K562 (cell line): ENCODE data around the gene YPEL2. TPM values are rescaled to one million over a fixed set of nuclear protein-coding genes. Genes with fewer than 3 reads are reported as not detected.

Experiments
- ATAC-seq: fragments of 200-7000 bp; cut with Tn5 transposase; 3 replicates; pipeline ENCODE4 v1.9.1; 2020; ENCODE audit warnings: moderate library complexity
- BruUV-seq: library from RNA; stranded (reverse); fragments of 400-500 nt; replicated peaks from 2 replicates; lab custom pipeline; 2021; lab: Mats Ljungman, UMichigan
- CTCF ChIA-PET: fragments of 300-600 bp; formaldehyde crosslinking; extraction: SDS; loops from one replicate; lab custom pipeline; 2021; ENCODE audit warnings: low intra/inter-chr PET ratio; lab: Yijun Ruan, JAX
- POLR2A ChIA-PET: fragments of 300-600, 350-650 bp; sonication (Branson Sonifier 250); formaldehyde crosslinking; extraction: SDS; loops from one replicate; lab custom pipeline; 2021; ENCODE audit warnings: antibody characterized with exemption, inconsistent platforms; lab: Yijun Ruan, JAX
- DNase-seq, 4 experiments: peaks; one replicate each; pipeline versions ENCODE4 v3.0.0 to v3.0.0-alpha.2; 2011 to 2018; ENCODE audit warnings: low spot score in 3 of 4, mixed read lengths in 3 of 4; ENCODE audit errors: extremely low read depth in 1 of 4
- FAIRE-seq: peaks from 2 replicates; lab custom pipeline; 2011; peaks lifted over from hg19 to GRCh38; lab: Jason Lieb, UNC
- H2AFZ ChIP-seq: 2 replicates; pipeline ENCODE4 v1.6.0; 2011; ENCODE audit warnings: low read depth, low read length, control low read depth, inconsistent platforms
- H3K27ac ChIP-seq: fragments of 200-600 bp; 3 replicates; pipeline ENCODE4 v1.8.0; 2011; ENCODE audit warnings: low read depth, mild to moderate bottlenecking, control low read depth, inconsistent platforms, low read length, moderate library complexity, mixed read lengths; ENCODE audit errors: extremely low read depth
- H3K27me3 ChIP-seq, 2 experiments: fragments of 300-600 bp in 1 of 2; 2 replicates in 1 of 2; 3 replicates in 1 of 2; pipeline versions ENCODE4 v1.6.0 to v1.8.0; 2011; ENCODE audit warnings: inconsistent platforms in 2 of 2, low read length in 2 of 2, mild to moderate bottlenecking in 1 of 2, mixed read lengths in 1 of 2, moderate library complexity in 1 of 2; ENCODE audit not compliant: control insufficient read depth in 2 of 2, insufficient read depth in 2 of 2
- H3K36me3 ChIP-seq: fragments of 300-600 bp; 3 replicates; pipeline ENCODE4 v1.8.0; 2011; ENCODE audit warnings: mild to moderate bottlenecking, low read length, inconsistent platforms; ENCODE audit not compliant: control insufficient read depth, insufficient read depth
- H3K4me1 ChIP-seq, 2 experiments: fragments of 200-600 bp in 1 of 2; replicated peaks in 1 of 2; 2 replicates in 1 of 2; 3 replicates in 1 of 2; pipeline versions ENCODE4 v1.5.1 to v1.8.0; 2011; ENCODE audit warnings: inconsistent platforms in 2 of 2, low read length in 2 of 2, mild to moderate bottlenecking in 1 of 2, mixed read lengths in 1 of 2, moderate library complexity in 1 of 2; ENCODE audit not compliant: control insufficient read depth in 2 of 2, insufficient read depth in 2 of 2
- H3K4me2 ChIP-seq: 2 replicates; pipeline ENCODE4 v1.6.1; 2011; ENCODE audit warnings: low read length, control low read depth, inconsistent platforms, mixed read lengths; ENCODE audit not compliant: insufficient read depth
- H3K4me3 ChIP-seq: fragments of 200-600 bp; sonication (generic), shearing (Covaris generic); 2 replicates; pipeline ENCODE4 v1.5.1; 2016; ENCODE audit warnings: control low read depth, inconsistent platforms
- H3K79me2 ChIP-seq: fragments of 200-600 bp; 3 replicates; pipeline ENCODE4 v1.8.0; 2011; ENCODE audit warnings: low read length, inconsistent platforms; ENCODE audit not compliant: control insufficient read depth, insufficient read depth
- H3K9ac ChIP-seq, 2 experiments: 2 replicates each; pipeline versions ENCODE4 v1.6.0 to v1.6.1; 2011; ENCODE audit warnings: low read depth in 2 of 2, low read length in 2 of 2, control low read depth in 1 of 2, inconsistent platforms in 1 of 2, mild to moderate bottlenecking in 1 of 2, mixed read lengths in 1 of 2; ENCODE audit not compliant: insufficient read depth in 1 of 2
- H3K9me1 ChIP-seq: one replicate; pipeline ENCODE4 v1.6.0; 2011; ENCODE audit warnings: inconsistent platforms, mild to moderate bottlenecking, low read length, moderate library complexity; ENCODE audit not compliant: control insufficient read depth, insufficient read depth
- H3K9me3 ChIP-seq: replicated peaks from 2 replicates; pipeline ENCODE4 v1.5.1; 2011; ENCODE audit warnings: low read depth, low read length, inconsistent platforms; ENCODE audit not compliant: control insufficient read depth, insufficient read depth
- H4K20me1 ChIP-seq: replicated peaks from 2 replicates; pipeline ENCODE4 v1.6.1; 2011; ENCODE audit warnings: low read length, inconsistent platforms, mixed read lengths; ENCODE audit not compliant: control insufficient read depth, insufficient read depth
- BDP1 ChIP-seq: IDR thresholded peaks from 3 replicates; pipeline ENCODE4 v1.6.1; 2011; ENCODE audit not compliant: insufficient read length, insufficient read depth
- GABPA ChIP-seq: fragments of 200-800 bp; sonication (Bioruptor generic); conservative IDR thresholded peaks from 2 replicates; pipeline ENCODE4 v1.6.1; 2016; ENCODE audit warnings: low read depth, missing genetic modification characterization, missing compliant biosample characterization
- HDAC8 ChIP-seq: fragments of 450-650 bp; IDR thresholded peaks from 2 replicates; pipeline ENCODE4 v1.6.1; 2016; ENCODE audit warnings: mild to moderate bottlenecking, missing genetic modification characterization, moderate library complexity, missing compliant biosample characterization
- NCOR1 ChIP-seq: fragments of 450-650 bp; IDR thresholded peaks from 2 replicates; pipeline ENCODE4 v1.6.1; 2016; ENCODE audit warnings: mild to moderate bottlenecking, moderate library complexity
- NFIX ChIP-seq: fragments of 250-450 bp; sonication (Bioruptor Pico); IDR thresholded peaks from 2 replicates; pipeline ENCODE4 v1.4.0; 2020; ENCODE audit warnings: low read depth, mild to moderate bottlenecking, moderate library complexity
- SIN3B ChIP-seq: fragments of 450-650 bp; IDR thresholded peaks from 2 replicates; pipeline ENCODE4 v1.6.1; 2017; ENCODE audit warnings: low read depth, mild to moderate bottlenecking, moderate library complexity
- TEAD1 ChIP-seq, 2 experiments: fragments of 450-650 bp in 1 of 2; sonication (generic) in 1 of 2; formaldehyde crosslinking; IDR thresholded peaks; 2 replicates each; pipeline versions ENCODE4 v1.4.0 to v1.8.0; 2020 to 2022; ENCODE audit warnings: mild to moderate bottlenecking in 2 of 2, missing genetic modification reagents in 1 of 2
- TSC22D4 ChIP-seq: fragments of 450-650 bp; IDR thresholded peaks from 2 replicates; pipeline ENCODE4 v1.6.1; 2016; ENCODE audit warnings: missing genetic modification characterization, missing biosample characterization, control low read depth
- ZC3H8 ChIP-seq: fragments of 450-650 bp; IDR thresholded peaks from 2 replicates; pipeline ENCODE4 v1.6.1; 2017
- ZNF311 ChIP-seq: fragments of 250-450 bp; sonication (Bioruptor Pico); IDR thresholded peaks from 2 replicates; pipeline ENCODE4 v1.4.0; 2020; ENCODE audit warnings: mild to moderate bottlenecking, moderate library complexity
- ZNF316 ChIP-seq: fragments of 450-650 bp; IDR thresholded peaks from 2 replicates; pipeline ENCODE4 v1.6.1; 2016
- ZNF436 ChIP-seq: fragments of 250-450, 450-650 bp; sonication (Bioruptor Pico); formaldehyde crosslinking; IDR thresholded peaks from 2 replicates; pipeline ENCODE4 v1.7.0; 2020; ENCODE audit warnings: mild to moderate bottlenecking
- WGBS: fragments of 100-300 bp; shearing (Covaris generic); methylation state at CpG from one replicate; pipeline ENCODE4 v1.1.6; 2016; ENCODE audit warnings: low coverage, mixed read lengths; ENCODE audit not compliant: insufficient coverage; ENCODE audit errors: missing lambda C conversion rate; 5-methylcytosine and 5-hydroxymethylcytosine counted together
- in situ Hi-C: fragments of 300-500 bp; cut with MboI; formaldehyde crosslinking; loops from 4 replicates; pipeline ENCODE4 v1.15.0; 2018; ENCODE audit warnings: inconsistent platforms, mixed read lengths
- intact Hi-C: fragments of 100-400 bp; cut with micrococcal nuclease; formaldehyde crosslinking; loops from 2 replicates; pipeline ENCODE4 v1.14.2; 2022
- polyA plus RNA-seq, 8 experiments: library from polyadenylated mRNA; depleted of rRNA in 4 of 8; stranded (reverse) in 5 of 8; unstranded in 3 of 8; fragments of >200 nt; fragmentation: Nextera tagmentation in 2 of 8; fragmentation: Illumina TruSeq in 1 of 8; extraction: Ambion mirVana in 2 of 8; extraction: Trizol in 1 of 8; gene quantifications; 2 replicates each; pipeline versions ENCODE4 v1.2.1 to v1.2.3, GENCODE V29; 2011 to 2014; ENCODE audit warnings: inconsistent platforms in 1 of 8, missing spikeins in 1 of 8
- total RNA-seq, 7 experiments: library from RNA; depleted of rRNA in 6 of 7; stranded (reverse); fragments of >200 nt in 6 of 7; fragmentation: Illumina TruSeq in 2 of 7; extraction: Trizol in 2 of 7; gene quantifications; 2 replicates each; pipeline versions ENCODE4 v1.2.1 to v1.2.3, GENCODE V29; 2011 to 2021; ENCODE audit warnings: low replicate concordance in 1 of 7
- TF ChIP-seq, protein P1 (sequence below): IDR thresholded peaks from 3 replicates; pipeline ENCODE4 v1.6.1; 2011; ENCODE audit warnings: borderline replicate concordance, mild to moderate bottlenecking, moderate library complexity; ENCODE audit not compliant: insufficient read length; ENCODE audit errors: extremely low read depth
- TF ChIP-seq, protein P2 (sequence below): fragments of 250-450 bp; sonication (Bioruptor Pico); IDR thresholded peaks from 2 replicates; pipeline ENCODE4 v1.9.0; 2021; ENCODE audit warnings: mild to moderate bottlenecking, inconsistent platforms
- TF ChIP-seq, protein P3 (sequence below): fragments of 250-450 bp; sonication (Bioruptor Pico); IDR thresholded peaks from 2 replicates; pipeline ENCODE4 v1.9.0; 2021; ENCODE audit warnings: mild to moderate bottlenecking

YPEL2 gene
- total and polyA plus RNA-seq, 9 of the 15 experiments (the other 6 are each of a cell fraction or from before 2014, with no cell fraction given), result 0.11 to 2.4 (median 0.47) TPM

DNA sequence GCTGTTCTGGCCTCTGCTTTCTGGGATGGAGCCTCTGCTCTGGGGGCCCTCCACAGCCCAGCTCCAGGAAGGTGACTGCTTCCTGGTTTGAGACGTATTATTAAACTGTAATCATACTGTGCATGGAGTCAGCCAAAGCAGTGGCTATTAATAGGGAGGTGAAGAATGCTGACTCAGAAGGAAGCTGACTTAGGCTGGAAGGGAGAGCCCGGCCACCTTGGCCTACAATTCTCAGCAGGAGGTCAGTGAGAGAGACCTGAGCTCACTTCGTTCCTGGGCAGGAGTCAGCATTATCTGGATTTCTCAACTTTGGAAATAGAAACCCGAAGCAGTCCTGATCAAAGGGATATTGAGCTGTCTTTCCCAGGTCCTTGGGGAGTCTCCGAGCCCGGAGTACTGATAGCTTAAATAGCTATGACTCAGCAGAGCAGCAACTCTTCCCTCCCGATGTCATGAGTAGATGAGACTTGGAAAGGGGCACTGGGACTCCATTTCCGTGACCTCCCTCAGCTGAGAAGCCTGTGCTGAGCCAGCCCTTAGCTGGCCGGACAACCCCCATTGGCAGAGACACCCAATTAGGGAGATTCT is 91.8 kb downstream of the YPEL2 start:
- CTCF ChIA-PET, result no interaction called here
- no peaks in the 10 kb centered on the region for H3K36me3 ChIP-seq
- no TSS peak for BruUV-seq
- DNase-seq (peak; percentile 71 to 79 (median 78)), ATAC-seq (peak; percentile 92), FAIRE-seq (peak; percentile 95)
- peak overlapping the region; percentile 74 for H2AFZ ChIP-seq
- H3K9ac ChIP-seq, result peak overlapping the region; percentile 13 to 73; a peak in 2 of 4 replicates
- intact Hi-C loops, result loop anchor here (5.0 kb wide), 1 partner anchor 56 kb away; no protein-coding TSS in a partner anchor
- WGBS, result 1% methylated on average over 9 of the region's 9 CpGs
- no peaks in the 10 kb centered on the region for H3K9me1 ChIP-seq
- H3K79me2 ChIP-seq, result no peaks in the 10 kb centered on the region
- POLR2A ChIA-PET, result interaction anchor here (0.6 to 2.4 kb wide), 12 partner anchors 8 to 268 kb away, joined by 3 to 9 read pairs (median 3); partner anchors contain the start of gene SKA2
- no peaks in the 10 kb centered on the region for H3K9me3 ChIP-seq
- H4K20me1 ChIP-seq, result no peaks in the 10 kb centered on the region
- H3K4me3 ChIP-seq, result no peak overlapping the region
- peak overlapping the region; percentile 60 for H3K4me2 ChIP-seq
- H3K27ac ChIP-seq, result peak overlapping the region; percentile 24; the same call in 2 of the 3 replicates
- in situ Hi-C loops, result no loop called here
- H3K27me3 ChIP-seq, result peaks cover 3 to 14% of the 10 kb centered on the region in 2 experiments; a peak in 3 of 5 replicates
- H3K4me1 ChIP-seq, result peaks cover 13 to 20% of the 10 kb centered on the region in 2 experiments; a peak in 4 of 5 replicates
- no peak for TF ChIP-seq SIN3B
- TF ChIP-seq ZC3H8, result no peak
- TF ChIP-seq BDP1, result no peak
- TF ChIP-seq NCOR1, result no peak
- TF ChIP-seq NFIX (CRISPR knock-in tag), result no peak
- TF ChIP-seq TEAD1 (CRISPR knock-in tag; IDR thresholded peaks at IDR 0.05), result no peak
- TF ChIP-seq ZNF316, result peak; percentile 99
- TF ChIP-seq ZNF436 (CRISPR knock-in tag), result no peak
- TF ChIP-seq, protein P1, sequence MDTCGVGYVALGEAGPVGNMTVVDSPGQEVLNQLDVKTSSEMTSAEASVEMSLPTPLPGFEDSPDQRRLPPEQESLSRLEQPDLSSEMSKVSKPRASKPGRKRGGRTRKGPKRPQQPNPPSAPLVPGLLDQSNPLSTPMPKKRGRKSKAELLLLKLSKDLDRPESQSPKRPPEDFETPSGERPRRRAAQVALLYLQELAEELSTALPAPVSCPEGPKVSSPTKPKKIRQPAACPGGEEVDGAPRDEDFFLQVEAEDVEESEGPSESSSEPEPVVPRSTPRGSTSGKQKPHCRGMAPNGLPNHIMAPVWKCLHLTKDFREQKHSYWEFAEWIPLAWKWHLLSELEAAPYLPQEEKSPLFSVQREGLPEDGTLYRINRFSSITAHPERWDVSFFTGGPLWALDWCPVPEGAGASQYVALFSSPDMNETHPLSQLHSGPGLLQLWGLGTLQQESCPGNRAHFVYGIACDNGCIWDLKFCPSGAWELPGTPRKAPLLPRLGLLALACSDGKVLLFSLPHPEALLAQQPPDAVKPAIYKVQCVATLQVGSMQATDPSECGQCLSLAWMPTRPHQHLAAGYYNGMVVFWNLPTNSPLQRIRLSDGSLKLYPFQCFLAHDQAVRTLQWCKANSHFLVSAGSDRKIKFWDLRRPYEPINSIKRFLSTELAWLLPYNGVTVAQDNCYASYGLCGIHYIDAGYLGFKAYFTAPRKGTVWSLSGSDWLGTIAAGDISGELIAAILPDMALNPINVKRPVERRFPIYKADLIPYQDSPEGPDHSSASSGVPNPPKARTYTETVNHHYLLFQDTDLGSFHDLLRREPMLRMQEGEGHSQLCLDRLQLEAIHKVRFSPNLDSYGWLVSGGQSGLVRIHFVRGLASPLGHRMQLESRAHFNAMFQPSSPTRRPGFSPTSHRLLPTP, result no peak
- TF ChIP-seq, protein P2, sequence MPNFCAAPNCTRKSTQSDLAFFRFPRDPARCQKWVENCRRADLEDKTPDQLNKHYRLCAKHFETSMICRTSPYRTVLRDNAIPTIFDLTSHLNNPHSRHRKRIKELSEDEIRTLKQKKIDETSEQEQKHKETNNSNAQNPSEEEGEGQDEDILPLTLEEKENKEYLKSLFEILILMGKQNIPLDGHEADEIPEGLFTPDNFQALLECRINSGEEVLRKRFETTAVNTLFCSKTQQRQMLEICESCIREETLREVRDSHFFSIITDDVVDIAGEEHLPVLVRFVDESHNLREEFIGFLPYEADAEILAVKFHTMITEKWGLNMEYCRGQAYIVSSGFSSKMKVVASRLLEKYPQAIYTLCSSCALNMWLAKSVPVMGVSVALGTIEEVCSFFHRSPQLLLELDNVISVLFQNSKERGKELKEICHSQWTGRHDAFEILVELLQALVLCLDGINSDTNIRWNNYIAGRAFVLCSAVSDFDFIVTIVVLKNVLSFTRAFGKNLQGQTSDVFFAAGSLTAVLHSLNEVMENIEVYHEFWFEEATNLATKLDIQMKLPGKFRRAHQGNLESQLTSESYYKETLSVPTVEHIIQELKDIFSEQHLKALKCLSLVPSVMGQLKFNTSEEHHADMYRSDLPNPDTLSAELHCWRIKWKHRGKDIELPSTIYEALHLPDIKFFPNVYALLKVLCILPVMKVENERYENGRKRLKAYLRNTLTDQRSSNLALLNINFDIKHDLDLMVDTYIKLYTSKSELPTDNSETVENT (CRISPR knock-in tag), result no peak
- TF ChIP-seq TSC22D4 (tag), result no peak
- no peak for TF ChIP-seq GABPA (tag)
- TF ChIP-seq HDAC8 (tag), result 0 out of 2 replicates have a peak, but pooled peaks have one; percentile 41
- TF ChIP-seq, protein P3, sequence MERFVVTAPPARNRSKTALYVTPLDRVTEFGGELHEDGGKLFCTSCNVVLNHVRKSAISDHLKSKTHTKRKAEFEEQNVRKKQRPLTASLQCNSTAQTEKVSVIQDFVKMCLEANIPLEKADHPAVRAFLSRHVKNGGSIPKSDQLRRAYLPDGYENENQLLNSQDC, result no peak
- no peak for TF ChIP-seq ZNF311 (CRISPR knock-in tag)
